Activated CD8-positive, alpha-beta memory T cell treated with anti-CD3 and anti-CD28 coated beads for 4 hours (primary cell): ENCODE measurements around the gene CSNK1E.
"Not testable (repeated sequence)": the region's sequence is repeated elsewhere in the genome, so short reads cannot be mapped to it uniquely, and the experiment has no call there.

Source experiments
- DNase-seq, 2 donors: peaks; one replicate each; pipeline ENCODE4 v3.0.0-alpha.2; 2020; ENCODE audit warnings: low read depth in 2 of 2

The CSNK1E gene

GRCh38 chr22:38317122-38317994, at the start of gene CSNK1E:
Gene CSNK1E (minus strand): TSS chr22:38317433. CDS start chr22:38314157, 3,276 bp downstream.
- peak; percentile 47 to 53 for DNase-seq

- not testable (repeated sequence) for DNase-seq
Measured at GRCh38 chr22:38365829-38366228, 48.6 kb upstream of the CSNK1E start.

GRCh38 chr22:38365174-38365573, 47.9 kb upstream of the CSNK1E start:
- not testable (repeated sequence) for DNase-seq

- not testable (repeated sequence) for DNase-seq
Measured at GRCh38 chr22:38360560-38360959, 43.3 kb upstream of the CSNK1E start.

- not testable (repeated sequence) for DNase-seq
Measured at GRCh38 chr22:38359817-38360216, 42.6 kb upstream of the CSNK1E start.

GRCh38 chr22:38357971-38358370, 40.7 kb upstream of the CSNK1E start:
- not testable (repeated sequence) for DNase-seq

- DNase-seq = no peak
Measured at GRCh38 chr22:38355275-38355674, 38.0 kb upstream of the CSNK1E start.

- no peak for DNase-seq
Measured at GRCh38 chr22:38353701-38354100, 36.5 kb upstream of the CSNK1E start.

GRCh38 chr22:38353142-38353629, 36.0 kb upstream of the CSNK1E start:
- peak; percentile 14 to 48 for DNase-seq

GRCh38 chr22:38352436-38352835, 35.2 kb upstream of the CSNK1E start:
- DNase-seq = no peak

GRCh38 chr22:38350444-38351359, 33.5 kb upstream of the CSNK1E start:
- DNase-seq = no peak

GRCh38 chr22:38348751-38349496, 31.7 kb upstream of the CSNK1E start:
- no peak for DNase-seq

GRCh38 chr22:38347944-38348750, 30.9 kb upstream of the CSNK1E start:
- no peak for DNase-seq

- DNase-seq = no peak
Measured at GRCh38 chr22:38347181-38347943, 30.1 kb upstream of the CSNK1E start.

GRCh38 chr22:38346506-38346905, 29.3 kb upstream of the CSNK1E start:
- DNase-seq = no peak

- no peak for DNase-seq
Measured at GRCh38 chr22:38345782-38346181, 28.5 kb upstream of the CSNK1E start.

- DNase-seq = not testable (repeated sequence)
Measured at GRCh38 chr22:38339893-38340292, 22.7 kb upstream of the CSNK1E start.

GRCh38 chr22:38338772-38339379, 21.6 kb upstream of the CSNK1E start:
- no peak for DNase-seq

GRCh38 chr22:38336699-38337098, 19.5 kb upstream of the CSNK1E start:
- DNase-seq = no peak
